HG03025 (cell line): Measurements from ENCODE around the gene C2CD2.

Source experiments
- ATAC-seq: cut with Tn5 transposase; IDR thresholded peaks from one replicate; pipeline ENCODE4 v1.9.1; 2021; ENCODE audit warnings: mild to moderate bottlenecking, moderate library complexity; ENCODE audit not compliant: unreplicated experiment, low FRiP score

The C2CD2 gene

GRCh38 chr21:41892726-41893125 lies 61.1 kb downstream of the C2CD2 start:
- no peak for ATAC-seq

DNA sequence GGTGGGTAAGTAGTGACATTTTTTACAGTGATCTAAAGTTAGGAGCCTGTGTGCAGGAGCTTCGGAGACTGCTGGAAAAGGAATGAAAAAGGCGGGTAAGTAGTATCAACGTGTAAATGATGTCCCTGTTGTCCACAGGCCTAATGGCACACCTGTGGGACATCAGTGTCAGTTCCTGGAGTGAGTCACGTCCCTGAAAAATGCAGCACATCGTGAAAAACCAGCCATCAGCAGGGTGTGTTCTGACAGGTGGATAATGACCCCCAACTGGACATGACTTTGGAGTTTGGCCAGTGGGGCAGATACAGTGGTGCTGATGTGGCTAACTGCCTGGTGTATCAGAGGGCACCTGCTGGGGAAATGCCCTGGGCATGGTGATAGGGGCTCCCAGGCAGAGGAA lies 62.7 kb downstream of the C2CD2 start:
- no peak for ATAC-seq

- ATAC-seq = no peak
These were observed 63.5 kb downstream of the C2CD2 start for GRCh38 chr21:41890355-41890754.

DNA sequence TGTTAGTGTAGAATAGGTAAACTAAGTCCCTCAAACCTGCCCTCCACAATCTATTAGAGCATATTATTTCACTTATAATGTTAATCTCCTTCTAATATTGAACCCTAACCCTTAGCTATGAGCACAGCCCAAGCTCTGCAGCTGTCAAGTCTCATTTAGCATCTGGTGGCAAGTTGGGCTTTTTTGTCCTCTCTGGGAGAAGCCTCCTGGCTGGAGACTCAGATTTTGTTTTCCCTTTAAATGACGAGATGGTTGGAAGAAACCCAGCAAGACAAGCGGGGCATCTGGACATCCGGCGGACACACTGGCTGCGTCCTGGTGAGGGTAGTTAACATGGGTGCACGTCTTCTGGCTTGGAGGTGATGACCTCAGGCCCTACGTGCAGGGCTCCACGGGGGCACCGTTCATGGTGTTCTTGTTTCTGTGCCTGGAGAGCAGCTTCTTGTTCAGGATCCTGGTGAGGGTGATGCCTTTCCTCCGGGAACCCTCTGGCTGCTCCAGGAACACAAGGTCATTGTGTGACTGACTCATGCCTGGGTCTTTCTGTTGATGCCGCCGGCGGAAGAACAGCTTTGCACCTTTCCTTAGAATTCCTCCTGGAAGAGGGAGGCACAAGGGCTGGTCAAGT lies 65.0 kb downstream of the C2CD2 start:
- ATAC-seq = no peak

GRCh38 chr21:41887667-41888066 lies 66.2 kb downstream of the C2CD2 start:
- ATAC-seq = no peak

DNA sequence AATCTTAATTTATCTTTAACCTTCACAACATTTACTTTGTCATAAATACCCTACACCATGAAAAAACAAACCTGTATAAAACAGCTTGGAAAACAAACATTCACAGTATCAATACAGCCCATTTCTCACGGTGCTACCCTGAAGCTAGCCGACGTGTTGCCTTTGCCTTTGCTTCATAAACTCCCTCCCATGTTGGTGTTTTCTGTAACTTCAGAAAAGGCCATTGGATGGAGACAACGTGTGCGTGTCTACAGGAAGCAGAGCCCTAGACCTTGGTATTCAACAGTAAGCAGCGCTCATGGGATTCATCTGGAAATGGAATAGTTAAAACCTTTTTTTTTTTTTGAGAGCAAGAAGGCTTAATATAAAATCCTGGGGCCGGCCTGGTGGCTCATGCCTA lies 67.5 kb downstream of the C2CD2 start:
- ATAC-seq = no peak

DNA sequence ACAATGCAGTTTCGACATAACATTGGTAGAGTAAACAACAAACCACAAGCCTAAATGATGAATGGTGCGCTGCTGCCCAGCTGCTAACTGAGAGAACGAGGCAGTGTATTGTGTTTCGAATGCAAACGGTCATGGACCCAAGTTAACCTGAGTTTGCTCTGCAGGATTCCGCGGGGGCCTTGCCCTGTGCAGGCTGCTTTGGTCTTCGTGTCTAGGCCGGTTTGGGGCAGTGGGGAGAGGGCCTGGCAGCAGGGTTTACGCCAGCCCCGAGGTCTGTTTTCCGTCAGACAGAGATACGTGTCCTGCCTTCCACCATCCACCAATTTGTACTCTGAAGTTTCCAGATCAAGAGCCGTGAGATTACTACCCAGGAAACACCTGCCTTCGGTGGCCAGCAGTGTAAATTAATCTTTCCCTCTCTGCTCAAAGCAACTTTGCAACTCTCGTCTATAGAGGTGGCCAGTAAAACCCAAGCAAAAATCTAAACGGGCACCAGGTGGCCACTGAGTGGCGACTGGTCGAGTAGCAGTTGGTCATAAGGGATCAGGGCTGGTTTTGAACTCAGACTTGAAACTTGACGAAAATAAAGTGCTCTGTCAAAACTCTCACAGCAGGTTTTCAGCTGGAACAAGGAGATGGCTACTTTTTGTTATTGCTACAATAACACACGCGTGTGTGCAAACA lies 68.3 kb downstream of the C2CD2 start:
- ATAC-seq = no peak

DNA sequence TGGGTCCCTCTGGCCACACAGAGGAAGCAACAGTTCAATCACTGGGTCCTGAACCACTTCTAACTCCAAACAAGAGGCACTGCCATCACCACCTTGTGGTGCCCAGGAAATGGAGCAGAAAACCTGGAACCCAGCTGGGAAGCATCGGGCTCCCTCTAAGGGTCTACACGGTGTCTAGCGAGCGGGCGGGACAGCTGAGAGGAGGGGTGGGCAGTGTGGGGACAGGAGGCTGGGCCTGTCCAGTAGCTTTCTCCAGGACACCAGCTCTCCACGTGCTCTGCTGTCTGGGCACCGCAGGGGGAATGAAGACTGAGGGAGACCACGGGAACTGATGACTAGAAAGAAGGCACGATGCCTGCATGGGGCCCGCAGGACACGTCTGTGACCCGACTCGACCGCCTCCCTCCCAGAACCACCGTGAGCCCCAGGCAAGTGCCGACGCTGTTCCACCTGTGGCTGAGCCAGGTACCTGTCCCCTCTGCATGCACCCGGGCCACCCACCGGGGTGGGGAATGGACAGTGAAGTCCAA lies 69.3 kb downstream of the C2CD2 start:
- no peak for ATAC-seq

- no peak for ATAC-seq
These were observed 70.2 kb downstream of the C2CD2 start for GRCh38 chr21:41883582-41883981.

GRCh38 chr21:41881051-41881450 lies 72.8 kb downstream of the C2CD2 start:
- ATAC-seq = no peak

- ATAC-seq = no peak
These were observed 73.7 kb downstream of the C2CD2 start for GRCh38 chr21:41880153-41880552.

- ATAC-seq = peak; percentile 62
These were observed 74.4 kb downstream of the C2CD2 start, which contains the start of gene PRDM15 for GRCh38 chr21:41879190-41879998. Gene PRDM15 (minus strand): TSS chr21:41879344. CDS start chr21:41860363, 18,981 bp downstream.

- ATAC-seq = peak; percentile 53
These were observed 75.0 kb downstream of the C2CD2 start for GRCh38 chr21:41878831-41879189.

DNA sequence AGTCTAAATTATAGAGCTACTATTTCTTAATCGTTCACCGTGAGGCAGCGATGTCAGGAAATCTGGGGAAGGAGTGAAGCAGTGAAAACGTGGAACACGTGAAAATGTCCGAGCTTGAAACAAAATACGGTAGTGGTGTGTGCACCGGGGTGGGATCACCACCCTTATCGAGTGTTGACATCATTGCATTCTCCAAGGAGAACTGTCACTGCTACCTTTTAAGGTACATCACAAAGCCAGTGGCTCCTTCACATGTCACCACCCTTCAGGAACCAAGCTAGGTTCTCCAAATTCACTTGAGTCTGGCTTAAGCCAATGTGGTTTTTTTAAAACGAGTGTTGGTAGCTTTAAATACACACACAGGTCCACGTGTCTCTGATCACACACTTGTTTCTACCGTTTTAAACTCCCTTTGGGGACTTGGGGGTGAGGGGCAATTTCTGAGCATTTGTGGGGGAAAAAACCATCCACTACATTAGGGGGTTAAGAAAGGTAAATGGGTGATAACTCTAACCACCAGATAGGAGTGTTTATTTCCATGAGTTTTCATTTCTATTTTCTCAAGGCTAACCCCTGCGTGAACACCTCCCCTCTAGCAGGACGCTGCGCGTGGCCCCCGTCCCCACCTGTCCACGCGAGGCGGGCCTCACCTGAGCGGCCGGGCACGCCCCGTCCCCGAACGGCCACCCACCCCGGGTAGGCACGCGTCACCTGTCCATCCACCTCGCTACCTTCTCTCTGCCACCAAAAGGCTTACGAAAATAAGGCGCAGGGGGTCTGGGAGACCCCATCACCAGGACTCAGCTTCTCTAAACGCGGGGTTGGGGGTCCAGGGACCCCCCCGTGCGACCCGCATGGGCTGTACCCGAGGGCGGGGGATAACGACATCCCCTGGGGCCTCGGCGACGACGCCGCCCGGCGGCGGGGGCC lies 75.7 kb downstream of the C2CD2 start:
- ATAC-seq = peak; percentile 18

DNA sequence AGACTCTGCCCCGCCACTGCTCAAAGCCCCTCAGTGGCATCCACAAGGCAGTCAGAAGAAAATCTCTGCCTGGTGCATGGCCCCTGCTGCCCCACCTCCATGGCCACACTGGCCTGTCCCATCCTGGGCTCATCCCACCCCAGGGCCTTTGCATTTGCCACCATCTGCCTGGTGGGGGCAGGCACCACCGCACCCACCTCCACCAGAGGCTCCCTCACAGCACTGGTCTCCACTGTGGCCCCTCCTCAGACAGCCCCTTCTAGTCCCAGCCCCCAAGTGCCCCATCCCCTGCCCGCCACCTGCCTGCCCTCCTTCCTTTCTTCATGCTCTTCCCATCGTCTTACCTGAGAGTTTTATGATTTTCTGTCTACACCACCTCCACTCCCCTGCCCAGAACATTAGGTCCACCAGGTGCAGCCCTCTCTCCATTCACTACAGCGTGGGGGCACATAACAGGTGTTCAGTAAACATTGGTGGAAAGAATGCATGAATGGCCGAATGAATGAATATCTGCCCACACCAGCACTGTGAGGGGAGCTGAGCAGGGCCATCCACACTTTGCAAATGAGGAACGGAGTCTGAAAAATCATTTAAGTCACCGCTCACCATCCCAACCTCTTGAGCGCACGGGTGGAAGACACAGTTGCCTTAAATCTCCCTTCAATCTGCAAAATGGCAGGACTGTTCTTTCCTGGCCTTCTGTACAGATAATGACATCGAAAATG lies 76.7 kb downstream of the C2CD2 start:
- no peak for ATAC-seq

DNA sequence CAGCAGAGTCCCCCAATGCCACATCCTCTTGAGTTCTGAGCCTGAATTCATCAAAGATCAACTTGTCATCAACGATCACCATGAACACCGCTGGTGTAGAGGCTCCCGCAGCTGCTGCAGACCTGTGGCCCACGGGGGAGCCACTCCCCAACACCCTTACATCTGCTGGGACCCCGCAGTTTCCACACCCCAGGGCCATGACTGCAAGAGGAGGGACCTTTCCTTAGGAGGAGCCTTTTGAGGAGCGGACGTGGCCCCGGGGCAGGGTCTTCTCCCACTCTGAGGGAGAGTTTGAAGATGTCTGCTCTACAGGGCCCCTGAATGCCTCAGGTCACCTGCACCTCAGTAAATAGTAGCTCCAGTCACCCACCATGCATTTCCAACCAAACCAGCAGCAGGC lies 77.4 kb downstream of the C2CD2 start:
- no peak for ATAC-seq

GRCh38 chr21:41875086-41875485 lies 78.7 kb downstream of the C2CD2 start:
- ATAC-seq = no peak

DNA sequence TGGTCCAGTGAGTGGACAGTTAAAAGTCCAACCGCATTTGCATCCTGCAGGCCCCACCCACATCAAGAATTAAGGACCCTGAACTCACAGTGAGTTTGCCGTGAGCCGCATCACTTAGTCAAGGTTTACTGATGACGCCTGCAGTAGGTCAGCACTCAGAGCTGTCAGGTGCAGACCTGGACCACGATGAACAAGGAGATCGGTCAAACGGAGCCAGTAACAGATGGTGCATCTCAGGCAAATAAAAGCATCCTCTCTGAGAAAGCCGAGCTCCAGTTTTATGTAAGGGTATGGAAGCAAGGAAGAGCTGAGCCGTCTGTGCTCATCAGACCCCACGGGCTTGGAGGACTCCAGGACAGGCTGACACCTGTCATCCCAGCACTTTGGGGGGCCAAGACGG lies 79.2 kb downstream of the C2CD2 start:
- no peak for ATAC-seq

GRCh38 chr21:41873426-41873825 lies 80.4 kb downstream of the C2CD2 start:
- ATAC-seq = no peak

GRCh38 chr21:41873005-41873404 lies 80.8 kb downstream of the C2CD2 start:
- ATAC-seq = no peak
